CD4-positive, alpha-beta T cell (primary cell): ENCODE results near the gene TIE1. TPM values are rescaled to one million over a fixed set of nuclear protein-coding genes. Genes with fewer than 3 reads are reported as not detected.

Source experiments
- ATAC-seq: fragments of 200-7000 bp; cut with Tn5 transposase; one replicate; pipeline ENCODE4 v1.10.0; 2022; ENCODE audit warnings: mild to moderate bottlenecking; ENCODE audit not compliant: poor library complexity
- CTCF ChIA-PET: fragments of 350-600 bp; sonication (Branson Sonifier 250); formaldehyde crosslinking; loops from one replicate; lab custom pipeline; 2021; ENCODE audit warnings: antibody characterized with exemption, inconsistent platforms; lab: Charles Lee
- POLR2A ChIA-PET: fragments of 350-600 bp; sonication (Branson Sonifier 250); formaldehyde crosslinking; loops from one replicate; lab custom pipeline; 2021; ENCODE audit warnings: antibody characterized with exemption, inconsistent platforms; lab: Charles Lee
- DNase-seq, 14 experiments: peaks; one replicate each; pipeline ENCODE4 v3.0.0-alpha.2; 2013 to 2020; ENCODE audit warnings: mixed read lengths in 2 of 14
- H3K27ac ChIP-seq, 2 donors: one replicate each; pipeline versions ENCODE4 v1.5.1 to v1.7.0; 2013; ENCODE audit warnings: low read length in 2 of 2, low read depth in 1 of 2, mild to moderate bottlenecking in 1 of 2
- H3K27me3 ChIP-seq, 2 experiments: 1 replicate in 1 of 2; 2 replicates in 1 of 2; pipeline versions ENCODE4 v1.6.1 to v1.7.0; 2013; ENCODE audit warnings: low read length in 2 of 2, control low read depth in 1 of 2, mild to moderate bottlenecking in 1 of 2, moderate library complexity in 1 of 2; ENCODE audit not compliant: insufficient read depth in 2 of 2, control insufficient read depth in 1 of 2
- H3K36me3 ChIP-seq: one replicate; pipeline ENCODE4 v1.6.1; 2013; ENCODE audit warnings: low read length, control low read depth; ENCODE audit not compliant: insufficient read depth
- H3K4me1 ChIP-seq: one replicate; pipeline ENCODE4 v1.6.1; 2013; ENCODE audit warnings: low read length, control low read depth; ENCODE audit not compliant: insufficient read depth
- H3K4me3 ChIP-seq: one replicate; pipeline ENCODE4 v1.5.1; 2013; ENCODE audit warnings: mild to moderate bottlenecking, low read length, moderate library complexity
- H3K9me3 ChIP-seq, 2 experiments: 1 replicate in 1 of 2; 2 replicates in 1 of 2; pipeline versions ENCODE4 v1.6.1 to v1.7.0; 2013; ENCODE audit warnings: low read length in 2 of 2, mild to moderate bottlenecking in 2 of 2, control low read depth in 1 of 2, moderate library complexity in 1 of 2; ENCODE audit not compliant: control insufficient read depth in 1 of 2, insufficient read depth in 1 of 2
- H3K27ac Mint-ChIP-seq: one replicate; pipeline ENCODE4 v1.8.0; 2020; ENCODE audit warnings: mixed read lengths
- H3K27me3 Mint-ChIP-seq: one replicate; pipeline ENCODE4 v1.8.0; 2021; ENCODE audit warnings: mixed read lengths
- H3K36me3 Mint-ChIP-seq: one replicate; pipeline ENCODE4 v1.8.0; 2021; ENCODE audit warnings: low read depth, mixed read lengths
- H3K4me1 Mint-ChIP-seq: one replicate; pipeline ENCODE4 v1.8.0; 2021; ENCODE audit warnings: low read depth, mixed read lengths
- H3K4me3 Mint-ChIP-seq: one replicate; pipeline ENCODE4 v1.8.0; 2020; ENCODE audit warnings: mild to moderate bottlenecking, mixed read lengths
- H3K9me3 Mint-ChIP-seq: one replicate; pipeline ENCODE4 v1.8.0; 2020; ENCODE audit warnings: mixed read lengths
- intact Hi-C, 2 experiments: fragments of 100-400 bp; cut with DNase I in 1 of 2; cut with micrococcal nuclease in 1 of 2; formaldehyde crosslinking; loops; one replicate each; pipeline versions ENCODE4 v1.15.1 to v1.9.0; 2023 to 2025; cut with DNase I, micrococcal nuclease
- total RNA-seq, 174 experiments: library from RNA in 2 of 174; stranded (reverse) in 2 of 174; gene quantifications; one replicate each; pipeline ENCODE4 v1.2.3 and lab custom pipeline; 2021 to 2026
- TF ChIP-seq, protein P1 (sequence below): fragments of 200-600 bp; IDR thresholded peaks from one replicate; pipeline ENCODE4 v1.8.0; 2022; ENCODE audit warnings: antibody characterized with exemption, mild to moderate bottlenecking

Gene TIE1
- total RNA-seq, 2 experiments from 2014 or later, result not detected

DNA sequence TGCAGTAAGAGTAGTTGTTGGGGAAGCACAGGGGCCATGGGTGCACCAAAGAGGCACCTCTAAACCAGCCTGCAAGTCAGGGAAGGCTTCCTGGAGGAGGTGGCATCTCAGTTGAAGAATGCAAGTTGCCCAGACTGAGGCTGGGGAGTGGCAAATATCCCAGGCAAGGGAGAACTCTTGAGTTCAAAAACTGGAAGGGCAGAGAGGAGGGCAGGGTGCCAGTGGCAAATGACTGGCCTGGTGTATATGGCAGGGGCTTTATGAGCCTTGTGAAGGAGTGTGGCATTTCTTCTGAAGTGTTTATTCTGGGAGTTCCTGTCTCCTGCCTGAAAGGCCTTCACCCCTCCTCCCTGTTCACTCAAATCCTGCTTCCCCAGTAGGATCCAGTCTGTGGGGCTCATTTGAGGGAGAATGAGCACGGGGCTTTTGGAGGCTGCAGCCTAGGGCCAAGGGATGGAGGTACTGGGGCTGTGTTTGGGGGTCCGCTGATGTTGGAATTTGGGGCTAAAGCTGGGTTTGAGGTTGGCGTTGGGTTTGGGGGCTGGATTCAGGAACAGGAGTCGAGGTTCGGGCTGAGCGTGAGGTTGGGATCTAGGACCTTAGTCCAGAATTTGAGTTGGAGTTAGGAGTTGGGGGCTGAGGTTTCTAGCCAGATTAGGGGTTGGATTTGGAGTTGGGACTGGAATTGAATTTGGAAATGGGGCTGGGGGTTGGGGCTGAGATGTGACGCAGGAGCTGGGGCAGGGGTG lies 31.0 kb upstream of the TIE1 start, which contains the start of gene TMEM125:
TSS of gene TMEM125 (plus strand) at position 357 of the 749 bp plus-strand sequence. CDS start 2,740 bp downstream, outside the sequence.
- H3K27ac ChIP-seq, result no peak within 1 kb of the TSS
- peaks cover 21% of the 10 kb centered on the region for H3K4me1 ChIP-seq
- H3K27me3 ChIP-seq, result peaks cover 0 to 12% of the 10 kb centered on the region in 2 experiments
- H3K36me3 Mint-ChIP-seq, result no peaks in the 10 kb centered on the region
- ChIA-PET CTCF (no interaction called here), POLR2A (no interaction called here)
- H3K4me3 ChIP-seq, result no peak within 1 kb of the TSS
- H3K4me3 Mint-ChIP-seq, result peak within 1 kb of the TSS; percentile 42
- peaks cover 0 to 7% of the 10 kb centered on the region in 2 experiments for H3K9me3 ChIP-seq
- intact Hi-C loops, result no loop called here
- no peak for ATAC-seq
- peaks cover 22% of the 10 kb centered on the region for H3K27me3 Mint-ChIP-seq
- H3K27ac Mint-ChIP-seq, result no peak within 1 kb of the TSS
- no peaks in the 10 kb centered on the region for H3K36me3 ChIP-seq
- H3K4me1 Mint-ChIP-seq, result peaks cover 32% of the 10 kb centered on the region
- DNase-seq, result no peak
- TF ChIP-seq, protein P1, sequence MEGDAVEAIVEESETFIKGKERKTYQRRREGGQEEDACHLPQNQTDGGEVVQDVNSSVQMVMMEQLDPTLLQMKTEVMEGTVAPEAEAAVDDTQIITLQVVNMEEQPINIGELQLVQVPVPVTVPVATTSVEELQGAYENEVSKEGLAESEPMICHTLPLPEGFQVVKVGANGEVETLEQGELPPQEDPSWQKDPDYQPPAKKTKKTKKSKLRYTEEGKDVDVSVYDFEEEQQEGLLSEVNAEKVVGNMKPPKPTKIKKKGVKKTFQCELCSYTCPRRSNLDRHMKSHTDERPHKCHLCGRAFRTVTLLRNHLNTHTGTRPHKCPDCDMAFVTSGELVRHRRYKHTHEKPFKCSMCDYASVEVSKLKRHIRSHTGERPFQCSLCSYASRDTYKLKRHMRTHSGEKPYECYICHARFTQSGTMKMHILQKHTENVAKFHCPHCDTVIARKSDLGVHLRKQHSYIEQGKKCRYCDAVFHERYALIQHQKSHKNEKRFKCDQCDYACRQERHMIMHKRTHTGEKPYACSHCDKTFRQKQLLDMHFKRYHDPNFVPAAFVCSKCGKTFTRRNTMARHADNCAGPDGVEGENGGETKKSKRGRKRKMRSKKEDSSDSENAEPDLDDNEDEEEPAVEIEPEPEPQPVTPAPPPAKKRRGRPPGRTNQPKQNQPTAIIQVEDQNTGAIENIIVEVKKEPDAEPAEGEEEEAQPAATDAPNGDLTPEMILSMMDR, result no peak
- H3K9me3 Mint-ChIP-seq, result peaks cover 2% of the 10 kb centered on the region

DNA sequence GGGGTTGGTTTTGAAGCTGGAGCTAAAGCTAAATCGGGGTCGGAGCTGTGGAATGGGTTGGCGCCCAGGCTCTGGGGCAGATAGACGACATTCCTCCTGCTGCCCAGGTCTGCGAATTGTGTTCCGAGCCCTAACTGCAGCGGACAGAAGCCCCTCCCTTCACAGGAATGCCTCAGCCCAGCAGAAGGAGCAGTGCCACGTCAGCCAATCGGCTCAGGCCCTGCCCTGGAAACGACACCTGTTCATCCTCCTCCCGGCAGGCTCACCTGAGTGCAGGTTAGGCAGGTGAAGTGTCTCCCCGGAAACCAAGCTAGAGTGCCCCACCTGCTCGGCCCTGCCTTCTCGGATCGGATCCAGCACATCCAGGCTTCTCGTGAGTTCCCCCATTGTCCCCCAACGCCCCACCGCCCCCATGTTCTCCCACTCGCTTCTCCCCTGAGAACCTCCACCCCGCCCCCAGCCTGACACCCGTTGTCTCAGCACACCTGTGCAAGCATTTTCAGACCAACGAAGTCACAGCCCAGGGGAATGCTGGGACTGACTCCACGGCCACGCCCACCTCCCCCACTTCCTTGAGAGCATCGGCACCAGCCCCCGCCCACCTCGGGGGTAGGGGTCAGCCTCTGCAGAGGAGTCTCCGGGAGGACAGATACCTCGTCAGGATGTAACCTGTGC lies 30.2 kb upstream of the TIE1 start:
- Histone ChIP-seq H3K36me3 (no peaks in the 10 kb centered on the region), H3K4me1 (peaks cover 24% of the 10 kb centered on the region), H3K27me3 (peaks cover 0 to 12% of the 10 kb centered on the region in 2 experiments), H3K4me3 (no peak overlapping the region), H3K27ac (no peak overlapping the region), H3K9me3 (peaks cover 0 to 7% of the 10 kb centered on the region in 2 experiments)
- DNase-seq, result peak in 4 of 14 experiments; percentile 7 to 35 (median 20)
- Mint-ChIP-seq H3K4me1 (peaks cover 38% of the 10 kb centered on the region), H3K4me3 (peak overlapping the region; percentile 42), H3K9me3 (peaks cover 2% of the 10 kb centered on the region), H3K27me3 (peaks cover 22% of the 10 kb centered on the region), H3K36me3 (no peaks in the 10 kb centered on the region), H3K27ac (no peak overlapping the region)
- no peak for ATAC-seq
- intact Hi-C loops, result no loop called here
- POLR2A ChIA-PET, result no interaction called here
- TF ChIP-seq, protein P1, result no peak
- CTCF ChIA-PET, result no interaction called here

DNA sequence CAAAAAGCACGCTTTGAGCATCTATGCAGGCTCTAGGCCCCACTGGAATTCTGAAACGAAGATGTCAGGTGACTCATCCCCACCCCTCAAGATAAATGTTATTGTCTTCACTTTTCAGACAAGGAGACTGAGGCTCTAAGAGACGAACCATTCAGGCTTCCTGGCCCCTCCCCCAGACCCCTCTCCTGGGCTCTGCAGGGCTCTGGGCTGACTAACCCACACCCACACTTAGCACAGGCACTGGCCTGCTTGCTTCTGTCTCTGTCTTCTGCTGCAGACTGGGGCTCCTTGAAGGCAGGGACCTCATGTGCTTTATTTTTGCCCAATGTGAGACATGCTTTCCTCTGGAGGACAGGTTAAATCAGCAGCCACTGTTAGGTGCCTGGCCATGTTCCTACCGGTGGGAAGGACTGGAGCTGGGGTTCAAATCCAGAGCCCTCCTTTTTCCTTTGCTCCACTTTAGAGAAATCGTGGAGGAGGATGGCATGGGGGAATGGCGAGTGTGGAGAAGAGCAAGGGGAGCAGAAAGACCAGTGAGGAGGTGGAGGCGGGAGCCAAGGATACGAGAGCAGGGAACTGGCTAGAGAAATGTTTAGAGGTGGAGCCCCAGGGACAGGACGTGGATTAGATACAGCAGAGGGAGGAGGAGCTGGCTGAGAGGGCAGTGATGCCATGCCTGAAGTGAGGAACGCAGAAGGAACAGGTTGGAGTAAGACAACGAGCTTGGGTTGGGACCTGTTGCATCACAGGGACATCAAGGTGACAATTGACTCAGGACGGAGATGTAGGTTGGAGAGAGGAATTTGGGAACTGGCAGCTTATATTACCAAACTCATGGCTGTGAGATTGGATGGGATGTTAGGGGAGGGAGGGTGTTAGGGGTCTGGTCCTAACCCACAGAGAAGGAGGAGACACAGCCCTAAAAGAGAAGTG lies 29.3 kb upstream of the TIE1 start:
- H3K4me1 Mint-ChIP-seq, result peaks cover 38% of the 10 kb centered on the region
- DNase-seq, result no peak
- H3K27ac ChIP-seq, result no peak overlapping the region
- peaks cover 22% of the 10 kb centered on the region for H3K27me3 Mint-ChIP-seq
- no peaks in the 10 kb centered on the region for H3K36me3 ChIP-seq
- H3K36me3 Mint-ChIP-seq, result no peaks in the 10 kb centered on the region
- peaks cover 0 to 8% of the 10 kb centered on the region in 2 experiments for H3K27me3 ChIP-seq
- no peak overlapping the region for H3K27ac Mint-ChIP-seq
- H3K4me1 ChIP-seq, result peaks cover 24% of the 10 kb centered on the region
- peaks cover 2% of the 10 kb centered on the region for H3K9me3 Mint-ChIP-seq
- intact Hi-C loops, result no loop called here
- CTCF ChIA-PET, result no interaction called here
- POLR2A ChIA-PET, result no interaction called here
- TF ChIP-seq, protein P1, result no peak
- H3K9me3 ChIP-seq, result peaks cover 0 to 7% of the 10 kb centered on the region in 2 experiments
- no peak overlapping the region for H3K4me3 ChIP-seq
- ATAC-seq, result no peak
- peak overlapping the region; percentile 42 for H3K4me3 Mint-ChIP-seq
